Amniotic epithelial cell (primary cell): ENCODE data around the gene FREY1.
A peak's percentile ranks its signal among the peaks of the same experiment; 100 is the strongest.
"Not testable (repeated sequence)": the region's sequence is repeated elsewhere in the genome, so short reads cannot be mapped to it uniquely, and the experiment has no call there.

ENCODE experiments used
- DNase-seq: peaks from one replicate; pipeline ENCODE4 v3.0.0-alpha.2; 2010; ENCODE audit warnings: low read depth

Gene FREY1

DNA sequence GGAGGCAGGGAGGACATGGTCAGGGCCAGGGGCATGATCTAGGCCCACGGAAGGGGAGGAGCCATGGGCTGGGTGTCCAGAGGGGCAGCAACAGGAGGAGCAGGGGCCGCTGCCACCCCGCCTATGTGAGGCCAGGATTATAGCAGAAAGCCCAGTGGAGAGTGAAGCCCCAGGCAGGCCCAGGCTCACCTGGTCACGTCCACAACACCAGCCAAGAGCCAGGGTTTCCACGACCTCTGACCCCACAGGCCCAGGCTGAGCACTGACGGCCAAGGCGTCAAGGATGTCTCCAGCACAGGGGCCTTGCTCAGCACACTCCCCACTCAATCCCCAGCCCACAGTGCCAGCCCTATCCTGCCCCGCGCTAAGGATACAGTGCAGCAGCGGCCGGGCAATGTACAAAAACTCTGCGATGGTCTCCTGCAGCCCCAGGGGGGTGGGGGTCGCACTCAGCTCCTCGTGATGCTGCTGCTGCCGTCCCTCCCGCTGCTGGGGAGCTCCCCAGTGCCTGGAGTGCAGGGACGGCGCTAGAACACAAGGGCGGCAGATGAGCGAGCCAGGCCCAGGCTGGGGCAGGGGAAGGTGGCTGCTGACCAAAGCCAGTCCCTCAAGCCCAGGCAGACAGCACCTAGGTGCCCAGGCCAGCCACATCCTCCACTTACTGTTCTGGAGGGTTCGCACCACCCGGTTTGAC, 7.0 kb upstream of the FREY1 start:
- no peak for DNase-seq

DNA sequence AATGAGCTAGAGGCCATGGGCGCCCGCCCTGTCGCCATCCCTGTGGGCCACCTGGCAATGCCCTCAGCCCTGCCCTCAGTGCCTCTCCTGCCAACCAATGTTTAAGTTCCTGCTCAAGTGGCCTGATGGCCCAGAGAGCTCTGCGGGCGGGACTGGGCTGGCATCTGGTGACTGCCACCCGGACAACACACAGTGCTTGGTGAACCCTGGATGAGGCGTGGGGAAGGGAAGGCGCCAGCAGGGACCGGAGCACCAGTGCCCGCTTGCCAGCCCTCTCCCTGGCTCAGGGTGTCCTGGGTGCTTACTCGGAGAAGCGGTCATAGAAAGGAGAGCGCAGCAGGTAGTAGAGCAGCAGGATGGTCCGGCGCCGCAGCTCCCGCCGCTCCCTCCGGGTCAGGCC, 6.4 kb upstream of the FREY1 start:
- DNase-seq = no peak

DNA sequence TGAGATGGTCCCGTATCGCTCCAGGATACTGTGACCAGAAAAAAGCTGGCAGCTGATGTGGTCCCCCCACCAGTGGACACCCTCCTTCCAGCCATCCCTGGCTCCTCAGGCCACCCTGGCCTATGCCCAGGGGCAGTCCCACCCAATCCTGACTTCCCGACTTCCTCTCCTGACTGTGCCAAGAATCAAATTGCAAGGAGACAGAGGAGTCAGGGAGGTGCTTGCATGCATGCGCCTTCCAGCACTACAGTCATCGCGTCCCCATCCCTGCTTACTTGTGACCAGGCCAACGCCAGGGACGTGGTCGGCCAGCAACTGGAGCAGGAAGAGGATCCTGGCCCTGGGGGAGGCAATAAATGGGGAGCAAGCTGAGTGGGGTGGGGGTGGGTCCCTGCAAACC, 3.6 kb upstream of the FREY1 start:
- no peak for DNase-seq

DNA sequence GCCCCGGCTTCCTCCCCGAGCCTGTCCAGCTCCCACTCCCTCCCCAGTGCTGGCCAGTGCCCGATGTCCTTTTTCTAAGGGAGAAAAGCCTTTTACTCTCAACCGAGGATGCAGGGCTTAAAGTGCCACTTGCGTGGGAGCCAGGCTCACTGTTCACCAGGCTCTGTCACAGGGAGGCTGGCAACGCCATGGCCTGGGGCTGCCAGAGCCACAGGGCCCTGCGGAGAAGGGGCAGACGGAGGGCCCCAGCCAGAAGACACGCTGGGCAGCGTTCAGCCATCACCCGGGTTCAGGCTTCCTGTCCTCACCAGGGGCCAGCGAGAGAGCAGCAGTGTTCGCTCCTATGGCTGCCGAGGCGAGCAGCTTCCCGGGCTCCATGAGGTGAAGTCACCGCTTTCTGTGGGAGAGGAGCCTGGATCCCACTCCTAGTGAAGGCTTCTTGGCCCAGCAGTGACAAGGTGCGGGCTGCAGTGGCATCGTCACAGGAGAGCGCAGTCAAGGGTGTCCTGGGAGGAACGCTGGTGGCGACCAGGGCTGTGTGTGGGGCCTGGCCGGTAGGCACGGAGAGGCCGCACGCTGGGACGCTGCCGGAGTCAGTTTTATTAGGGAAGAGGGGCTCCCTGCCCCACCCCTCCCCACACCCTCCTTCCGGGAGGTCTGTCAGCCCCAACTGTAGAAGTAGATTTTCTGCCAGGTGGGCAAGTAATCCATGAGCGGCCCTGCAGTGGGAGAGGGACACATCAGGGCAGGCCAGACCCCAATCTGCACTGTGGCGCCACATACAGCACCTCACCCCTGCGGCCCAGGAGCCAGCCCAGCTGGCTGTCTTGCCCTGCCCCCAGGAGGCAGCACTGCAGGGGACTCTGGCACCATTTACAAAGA, 2.8 kb upstream of the FREY1 start:
- no peak for DNase-seq

DNA sequence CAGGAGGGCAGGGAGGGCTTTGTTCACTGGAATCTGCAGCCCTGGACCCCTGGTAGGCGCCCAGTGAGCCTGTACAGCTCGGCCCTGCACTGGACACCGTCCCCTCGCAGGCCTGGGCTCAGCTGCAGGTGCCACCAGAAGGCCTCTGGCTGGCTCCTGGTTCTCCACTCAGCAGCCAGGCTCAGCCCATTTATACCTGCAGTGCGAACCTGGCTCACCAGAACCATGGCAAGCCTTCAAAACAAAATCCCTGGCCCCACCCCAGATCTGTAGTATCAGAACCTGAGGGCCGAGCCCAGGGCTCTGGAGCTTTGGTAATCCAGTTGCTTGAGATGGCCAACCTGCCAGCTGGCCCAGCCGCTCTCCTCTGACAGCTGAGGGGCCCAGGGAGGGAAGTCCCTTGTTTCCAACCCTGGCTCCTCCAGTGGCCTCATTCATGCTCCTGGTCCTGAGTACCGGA, 870 bp upstream of the FREY1 start:
- no peak for DNase-seq

DNA sequence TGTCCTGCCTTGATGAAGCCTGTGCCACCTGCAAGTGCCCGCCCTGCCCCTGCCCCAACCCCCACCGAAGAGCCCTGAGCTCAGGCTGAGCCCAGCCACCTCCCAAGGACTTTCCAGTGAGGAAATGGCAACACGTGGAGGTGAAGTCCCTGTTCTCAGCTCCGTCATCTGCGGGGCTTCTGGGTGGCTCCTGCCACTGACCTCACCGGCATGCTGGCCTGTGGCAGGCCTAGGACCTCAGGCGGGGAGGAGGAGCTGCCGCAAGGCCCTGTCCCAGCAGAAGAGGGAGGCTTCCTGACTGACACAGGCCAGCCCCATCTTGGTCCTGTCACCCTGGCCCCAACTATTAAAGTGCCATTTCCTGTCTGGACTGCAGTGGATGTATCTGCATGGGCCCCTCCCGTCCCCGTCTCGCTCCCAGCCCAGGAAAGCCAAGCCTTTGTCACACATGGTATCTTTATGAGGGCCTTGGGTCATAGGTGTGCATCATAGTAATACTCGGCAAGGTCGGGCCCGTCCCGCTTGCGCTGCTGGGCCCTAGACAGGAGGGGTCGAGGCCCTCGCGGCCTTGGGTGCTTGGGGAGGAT, 882 bp downstream of the FREY1 start:
- DNase-seq = no peak

DNA sequence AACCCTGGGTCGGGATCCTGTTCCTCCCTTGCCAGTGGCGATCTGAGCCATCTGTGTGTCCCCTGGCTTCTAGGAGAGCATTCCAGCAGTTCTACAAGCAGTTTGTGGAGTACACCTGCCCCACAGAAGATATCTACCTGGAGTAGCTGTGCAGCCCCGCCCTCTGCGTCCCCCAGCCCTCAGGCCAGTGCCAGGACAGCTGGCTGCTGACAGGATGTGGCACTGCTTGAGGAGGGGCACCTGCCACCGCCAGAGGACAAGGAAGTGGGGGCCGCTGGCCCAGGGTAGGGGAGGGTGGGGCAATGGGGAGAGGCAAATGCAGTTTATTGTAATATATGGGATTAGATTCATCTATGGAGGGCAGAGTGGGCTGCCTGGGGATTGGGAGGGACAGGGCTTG, 1.5 kb downstream of the FREY1 start:
- DNase-seq = not testable (repeated sequence)

DNA sequence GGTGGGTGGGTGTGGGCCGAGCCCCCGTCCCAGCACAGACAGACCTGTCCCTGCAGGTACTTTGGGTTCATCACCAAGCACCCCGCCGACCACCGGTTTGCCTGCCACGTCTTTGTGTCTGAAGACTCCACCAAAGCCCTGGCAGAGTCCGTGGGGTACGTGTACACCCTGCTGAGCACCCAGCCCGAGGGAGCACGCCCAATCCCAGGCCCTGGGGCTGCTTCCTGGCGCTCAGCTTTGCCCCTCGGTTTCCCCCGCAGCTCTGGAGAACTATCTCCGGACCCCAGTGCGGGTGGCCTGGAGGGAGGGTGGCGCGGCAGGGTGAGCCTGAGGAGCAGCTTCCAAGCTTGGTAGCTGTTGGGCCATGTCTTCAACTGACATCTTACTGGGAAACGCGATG, 2.0 kb downstream of the FREY1 start:
- DNase-seq = no peak

DNA sequence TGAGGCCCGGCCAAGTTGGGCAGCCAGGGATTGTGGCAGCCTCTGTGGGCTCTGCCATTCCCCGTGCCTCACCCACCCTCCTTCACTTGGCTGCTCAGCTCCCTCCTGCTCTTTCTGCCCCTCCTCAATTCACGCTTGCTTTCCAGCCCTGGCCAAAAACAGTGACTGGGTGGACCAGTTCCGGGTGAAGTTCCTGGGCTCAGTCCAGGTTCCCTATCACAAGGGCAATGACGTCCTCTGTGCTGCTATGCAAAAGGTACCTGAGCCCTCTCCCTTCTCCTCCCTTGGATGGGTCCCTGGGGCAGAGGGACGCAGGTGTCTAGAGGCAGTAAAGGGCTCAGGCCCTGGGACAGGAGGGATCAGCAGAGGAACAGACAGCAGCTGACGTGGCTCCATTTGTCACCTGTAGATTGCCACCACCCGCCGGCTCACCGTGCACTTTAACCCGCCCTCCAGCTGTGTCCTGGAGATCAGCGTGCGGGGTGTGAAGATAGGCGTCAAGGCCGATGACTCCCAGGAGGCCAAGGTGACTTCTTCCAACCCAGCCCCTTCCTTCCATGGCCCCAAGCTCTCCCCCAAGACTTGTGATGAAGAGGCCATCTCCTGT, 2.7 kb downstream of the FREY1 start:
- DNase-seq = no peak

DNA sequence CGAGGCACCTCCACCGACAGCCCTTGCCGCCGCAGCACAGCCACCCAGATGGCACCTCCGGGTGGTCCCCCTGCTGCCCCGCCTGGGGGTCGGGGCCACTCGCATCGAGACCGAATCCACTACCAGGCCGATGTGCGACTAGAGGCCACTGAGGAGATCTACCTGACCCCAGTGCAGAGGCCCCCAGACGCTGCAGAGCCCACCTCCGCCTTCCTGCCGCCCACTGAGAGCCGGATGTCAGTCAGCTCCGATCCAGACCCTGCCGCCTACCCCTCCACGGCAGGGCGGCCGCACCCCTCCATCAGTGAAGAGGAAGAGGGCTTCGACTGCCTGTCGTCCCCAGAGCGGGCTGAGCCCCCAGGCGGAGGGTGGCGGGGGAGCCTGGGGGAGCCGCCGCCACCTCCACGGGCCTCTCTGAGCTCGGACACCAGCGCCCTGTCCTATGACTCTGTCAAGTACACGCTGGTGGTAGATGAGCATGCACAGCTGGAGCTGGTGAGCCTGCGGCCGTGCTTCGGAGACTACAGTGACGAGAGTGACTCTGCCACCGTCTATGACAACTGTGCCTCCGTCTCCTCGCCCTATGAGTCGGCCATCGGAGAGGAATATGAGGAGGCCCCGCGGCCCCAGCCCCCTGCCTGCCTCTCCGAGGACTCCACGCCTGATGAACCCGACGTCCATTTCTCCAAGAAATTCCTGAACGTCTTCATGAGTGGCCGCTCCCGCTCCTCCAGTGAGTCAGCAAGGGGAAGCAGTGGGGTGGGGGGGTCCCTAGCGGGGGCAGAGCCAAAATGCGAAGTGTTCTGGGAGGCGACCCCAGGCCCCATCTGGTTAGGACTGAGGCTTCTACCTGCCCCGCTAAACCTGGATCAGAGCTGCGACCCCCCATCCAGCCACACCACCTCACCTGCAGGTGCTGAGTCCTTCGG, 4.4 kb downstream of the FREY1 start:
- no peak for DNase-seq

DNA sequence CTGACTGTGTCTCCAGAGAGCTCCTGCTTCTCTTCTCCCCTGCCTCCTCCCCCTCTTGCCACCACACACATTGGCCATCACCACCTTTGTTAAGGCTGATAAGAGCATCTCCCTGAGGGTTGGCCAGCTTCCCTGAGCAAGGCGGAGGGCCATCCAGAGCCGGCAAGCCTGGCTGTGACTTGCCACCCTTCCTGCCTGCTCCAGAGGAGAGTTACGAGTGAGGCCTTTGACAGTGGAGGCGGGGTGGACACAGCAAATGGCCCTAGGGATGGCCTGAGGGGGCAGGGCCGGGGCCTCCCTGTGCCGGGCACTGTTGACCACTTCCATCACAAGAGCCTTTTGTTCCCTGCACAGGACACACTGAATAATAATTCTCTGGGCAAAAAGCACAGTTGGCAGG, 5.4 kb downstream of the FREY1 start:
- no peak for DNase-seq

DNA sequence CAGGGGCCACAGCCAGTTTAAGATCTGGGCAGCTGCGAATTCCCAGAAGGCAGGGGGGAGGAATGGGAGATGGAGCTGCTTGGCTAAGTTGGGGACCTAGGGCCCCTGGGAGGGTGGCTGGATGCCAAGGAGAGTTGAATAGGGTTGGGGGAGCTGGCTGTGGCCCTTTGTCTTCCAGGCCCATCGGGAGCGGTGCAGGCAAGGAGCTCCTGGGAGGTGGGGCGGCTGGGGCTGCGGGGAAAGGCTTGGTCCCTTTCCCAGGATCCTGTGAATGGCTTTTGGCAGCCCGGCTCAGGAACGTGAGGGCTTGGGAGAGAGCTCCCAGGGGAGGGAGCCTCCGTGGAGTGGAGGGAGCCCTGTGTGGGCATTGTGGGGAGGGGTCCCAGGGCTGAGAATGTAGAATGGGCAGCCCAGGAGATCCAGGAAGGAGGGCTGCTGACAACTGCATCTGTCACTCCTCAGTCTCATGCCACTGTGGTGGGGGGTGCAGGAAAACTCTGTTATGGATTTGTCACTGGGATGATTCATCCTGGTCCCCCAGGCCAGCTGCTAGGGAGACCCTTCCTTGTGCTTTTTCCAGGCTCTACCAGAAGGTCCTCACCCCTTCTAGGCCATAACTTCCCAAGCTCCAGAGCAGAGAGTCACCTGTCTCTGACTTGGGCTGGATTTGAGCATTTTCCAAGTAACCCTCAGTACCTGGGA, 6.0 kb downstream of the FREY1 start:
- DNase-seq = no peak

DNA sequence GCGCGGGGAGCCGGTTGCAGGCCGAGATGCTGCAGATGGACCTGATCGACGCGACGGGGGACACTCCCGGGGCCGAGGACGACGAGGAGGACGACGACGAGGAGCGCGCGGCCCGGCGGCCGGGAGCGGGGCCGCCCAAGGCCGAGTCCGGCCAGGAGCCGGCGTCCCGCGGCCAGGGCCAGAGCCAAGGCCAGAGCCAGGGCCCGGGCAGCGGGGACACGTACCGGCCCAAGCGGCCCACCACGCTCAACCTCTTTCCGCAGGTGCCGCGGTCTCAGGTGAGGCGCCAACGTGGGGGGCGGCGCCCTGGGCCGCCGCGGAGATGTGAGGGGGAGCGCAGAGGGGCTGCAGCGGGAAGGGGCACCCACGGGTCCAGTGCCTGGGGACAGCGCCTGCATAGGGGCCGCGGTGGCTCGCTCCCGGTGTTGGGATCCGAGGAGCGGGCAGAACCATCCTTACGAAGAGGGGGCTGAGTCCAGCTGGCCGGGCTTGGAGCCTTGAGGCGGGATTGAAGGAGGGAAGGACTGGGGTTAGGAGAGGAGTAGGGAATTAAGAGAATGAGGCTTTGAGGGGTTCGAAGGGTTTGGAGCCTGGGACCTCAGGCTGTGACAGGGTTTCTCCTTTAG, 6.8 kb downstream of the FREY1 start:
- not testable (repeated sequence) for DNase-seq

DNA sequence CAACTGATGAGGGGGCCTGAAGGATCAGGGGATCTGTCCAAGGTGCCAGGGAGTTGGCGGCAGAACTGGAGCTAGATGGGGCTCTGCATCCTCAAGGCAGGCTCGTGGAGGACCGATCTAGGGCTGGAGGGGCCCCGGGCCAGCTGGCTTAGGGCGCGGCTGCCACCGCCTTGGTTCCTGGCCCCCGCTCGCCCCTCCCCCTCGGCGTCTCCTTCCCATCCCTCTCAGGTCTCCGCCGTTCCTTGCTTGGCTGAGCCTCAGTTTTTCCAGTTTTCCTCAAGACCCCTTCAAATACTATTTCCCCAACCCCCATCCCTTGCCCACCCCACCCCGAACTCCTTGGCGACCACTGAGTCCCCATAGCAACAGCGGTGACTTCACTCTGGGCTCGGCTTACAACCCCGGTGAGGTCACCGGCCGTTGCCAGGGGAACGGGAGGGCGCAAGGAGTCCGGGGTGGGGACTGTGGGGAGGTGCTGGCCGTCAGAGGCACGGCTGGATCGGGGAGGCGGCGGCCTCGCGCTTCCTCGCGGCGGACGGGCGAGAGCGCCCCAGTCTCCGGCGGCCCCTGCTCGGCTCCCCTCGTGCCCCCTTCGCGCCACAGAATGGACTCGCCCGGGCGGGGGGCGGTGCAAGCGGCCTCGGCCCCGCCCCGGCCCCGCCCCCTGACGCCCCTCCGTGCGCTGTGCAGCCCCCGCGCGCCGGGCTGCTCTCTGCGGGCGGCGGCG, 7.5 kb downstream of the FREY1 start:
- DNase-seq = peak; percentile 81

DNA sequence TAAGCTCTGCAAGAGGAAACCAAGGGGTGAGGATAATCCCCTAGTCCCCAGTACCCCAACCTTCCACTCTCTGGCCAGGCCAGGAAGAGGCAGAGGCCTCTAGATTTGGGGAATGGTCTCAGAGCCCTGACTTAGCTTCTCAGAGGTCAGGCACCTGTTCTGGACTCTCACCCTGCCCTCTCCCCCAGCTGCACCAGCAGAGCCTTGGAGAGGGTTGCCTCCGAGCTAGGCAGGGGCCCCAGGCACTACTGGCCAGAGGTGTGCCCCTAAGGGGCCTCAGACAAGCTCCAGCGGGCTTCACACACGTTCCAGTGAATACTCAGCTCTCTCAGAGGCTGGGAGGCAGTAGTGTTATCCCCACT, 8.0 kb downstream of the FREY1 start:
- no peak for DNase-seq

DNA sequence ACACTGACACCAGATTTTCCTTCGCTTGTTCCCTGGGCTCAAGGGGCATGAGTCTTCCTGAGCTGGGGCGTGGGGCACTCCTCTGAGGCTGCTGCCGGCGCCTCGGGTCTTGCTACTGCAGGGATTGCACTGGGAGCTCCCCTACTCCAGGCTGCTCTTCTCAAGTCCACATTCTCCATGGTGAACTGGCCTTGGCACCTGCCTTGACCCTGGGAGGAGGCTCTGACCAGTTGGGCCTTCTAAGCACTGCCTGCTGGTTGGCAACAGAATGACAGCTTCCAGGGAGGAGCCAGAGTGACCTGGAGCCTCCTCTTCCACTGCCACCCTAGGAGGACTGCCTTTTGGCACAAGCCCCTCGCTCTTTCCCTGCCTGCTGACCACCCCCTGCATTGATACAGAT, 9.5 kb downstream of the FREY1 start:
- no peak for DNase-seq

DNA sequence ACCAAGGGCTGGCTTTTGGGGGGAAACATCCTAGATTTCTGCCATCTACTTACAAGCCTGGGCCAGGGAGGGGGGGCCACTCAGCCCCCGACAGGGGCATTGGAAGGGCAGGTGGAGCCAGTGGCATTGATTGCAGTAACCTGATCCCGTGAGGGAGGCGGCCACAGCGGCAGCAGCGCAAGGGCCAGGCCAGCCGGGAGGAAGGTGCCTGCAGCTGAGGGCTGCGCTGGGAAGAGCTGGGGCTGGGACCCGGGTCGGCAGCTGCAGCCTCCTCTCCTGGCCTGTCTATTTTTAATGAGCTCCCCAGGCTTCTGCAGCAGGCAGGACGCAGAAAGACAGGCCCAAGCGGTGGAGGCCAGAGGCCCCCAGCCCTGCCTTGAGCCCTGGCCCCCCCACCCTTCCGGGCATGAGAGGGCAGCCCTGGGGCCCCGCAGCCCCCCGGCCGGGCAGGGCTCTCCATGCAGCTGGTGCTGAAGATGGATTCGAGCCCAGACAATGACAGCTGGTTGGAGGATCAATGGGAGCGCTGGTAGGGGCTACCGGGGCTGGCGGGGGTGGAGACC, 10.6 kb downstream of the FREY1 start:
- no peak for DNase-seq

DNA sequence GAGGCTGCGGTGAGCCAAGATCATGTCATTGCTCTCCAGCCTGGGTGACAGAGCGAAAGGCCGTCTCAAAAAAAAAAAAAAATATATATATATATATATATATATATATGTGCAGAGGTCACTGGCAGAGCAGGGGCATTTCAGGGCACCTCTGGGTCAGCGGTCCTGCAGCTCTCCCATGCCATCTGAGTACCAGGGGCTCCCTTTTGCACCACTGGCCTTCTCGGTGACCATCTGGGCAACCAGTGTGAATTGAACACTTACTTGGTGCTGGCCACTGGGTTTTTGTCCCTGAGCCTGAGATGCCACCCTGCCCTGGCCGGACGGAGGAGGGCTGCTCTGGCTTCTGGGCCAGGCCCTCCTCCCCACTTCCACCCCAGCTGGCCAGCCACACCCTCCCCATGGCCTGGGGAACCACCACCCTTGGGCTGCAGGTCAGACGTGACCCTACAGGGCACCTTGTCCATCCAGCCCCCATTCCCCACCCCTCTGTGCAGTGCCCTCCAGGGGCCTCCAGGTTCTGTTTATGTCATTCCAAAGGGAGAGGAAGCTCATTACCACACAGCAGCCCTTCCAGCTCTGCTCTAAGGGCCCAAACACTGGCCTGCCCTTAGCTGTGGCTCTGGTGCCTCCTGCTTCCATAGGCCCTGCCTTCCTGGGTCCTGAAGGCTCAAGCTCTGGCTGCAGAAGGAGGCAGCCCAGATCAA, 11.4 kb downstream of the FREY1 start:
- DNase-seq = no peak
